ENCODE measurements around the gene TYRO3.

Gene TYRO3

DNA sequence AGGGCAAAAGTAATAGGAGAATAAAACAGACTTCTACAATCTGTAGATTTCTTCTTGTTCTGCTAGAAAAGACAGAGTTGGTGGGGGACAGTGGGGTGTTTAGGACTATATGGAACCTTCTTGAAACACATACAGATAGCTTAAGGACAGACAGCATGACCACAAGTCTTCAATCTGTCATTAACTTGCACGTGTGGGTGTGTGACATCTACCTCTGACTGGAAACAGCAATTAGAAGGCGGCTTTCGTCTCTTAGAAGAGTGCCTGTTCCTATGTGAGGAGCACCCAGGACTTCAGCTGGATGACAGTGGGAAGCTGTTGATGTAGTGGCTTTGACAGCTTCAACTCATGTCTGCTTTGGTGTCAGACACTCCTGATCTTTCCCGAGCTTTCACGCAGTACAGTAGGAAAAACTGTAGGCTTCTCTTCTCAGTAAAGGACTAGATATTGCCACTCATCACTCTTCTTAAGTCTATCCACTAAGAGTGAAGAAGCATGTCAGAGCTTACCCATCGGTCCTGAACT, 44.5 kb downstream of the TYRO3 start:
- Mint-ChIP-seq H3K4me1 (peaks cover 11% of the 10 kb centered on the region), H3K4me3 (peak overlapping the region in 1 of 2 donors; percentile 88), H3K27me3 (peaks cover 23% of the 10 kb centered on the region), H3K9me3 (no peaks in the 10 kb centered on the region), H3K27ac (no peak overlapping the region)
- DNase-seq = no peak
- no peak for ATAC-seq

DNA sequence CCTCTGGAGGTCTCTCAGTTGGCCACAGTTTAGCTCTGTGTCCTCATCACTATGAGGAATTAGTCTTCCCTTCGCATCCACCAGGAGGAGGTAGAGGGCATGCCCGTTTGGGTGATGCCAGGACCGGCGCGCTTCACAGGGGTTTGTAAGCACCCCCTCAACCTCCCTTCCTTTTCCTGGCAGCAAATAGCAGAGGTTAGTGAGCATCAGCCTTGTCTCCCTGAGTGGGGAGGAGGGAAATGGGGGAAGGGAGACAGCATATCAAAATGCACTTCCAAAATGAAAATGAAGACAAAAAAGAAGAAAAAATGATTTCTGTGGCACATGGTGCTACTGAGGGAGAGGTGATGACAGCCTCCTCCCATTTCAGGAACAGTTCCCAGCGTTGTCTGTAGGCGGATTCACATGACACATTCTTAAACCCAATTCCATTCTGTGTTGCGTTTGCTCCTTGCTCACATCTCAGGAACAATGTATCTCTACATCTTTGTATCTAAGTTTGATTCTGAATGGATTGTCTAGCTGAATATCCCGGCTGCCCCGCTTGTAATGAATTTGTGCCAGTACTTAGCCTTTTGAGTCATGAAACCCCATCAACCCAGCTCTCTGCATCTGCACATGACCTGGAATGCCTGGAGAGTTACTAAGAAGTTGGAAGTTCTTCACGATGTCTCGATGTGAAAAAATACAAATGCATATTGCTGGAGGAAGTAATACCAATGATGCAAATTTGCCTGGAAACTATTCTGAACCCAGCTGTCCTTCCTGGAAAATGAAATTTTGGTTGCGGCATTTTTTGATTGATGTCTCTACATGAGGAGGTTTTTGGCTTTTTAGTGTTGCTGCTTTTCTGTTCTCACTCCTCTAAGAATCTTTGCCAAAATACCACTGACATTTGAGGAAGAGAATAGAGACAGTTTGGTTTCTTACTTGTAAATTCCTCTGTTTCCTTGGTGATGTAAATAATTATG, 45.2 kb downstream of the TYRO3 start:
- Mint-ChIP-seq H3K9me3 (no peaks in the 10 kb centered on the region), H3K4me3 (peak overlapping the region; percentile 79 to 88), H3K27ac (peak overlapping the region in 1 of 2 donors; percentile 48), H3K27me3 (peaks cover 19% of the 10 kb centered on the region), H3K4me1 (peaks cover 11% of the 10 kb centered on the region)
- ATAC-seq (peak; percentile 92), DNase-seq (peak; percentile 53 to 55)

DNA sequence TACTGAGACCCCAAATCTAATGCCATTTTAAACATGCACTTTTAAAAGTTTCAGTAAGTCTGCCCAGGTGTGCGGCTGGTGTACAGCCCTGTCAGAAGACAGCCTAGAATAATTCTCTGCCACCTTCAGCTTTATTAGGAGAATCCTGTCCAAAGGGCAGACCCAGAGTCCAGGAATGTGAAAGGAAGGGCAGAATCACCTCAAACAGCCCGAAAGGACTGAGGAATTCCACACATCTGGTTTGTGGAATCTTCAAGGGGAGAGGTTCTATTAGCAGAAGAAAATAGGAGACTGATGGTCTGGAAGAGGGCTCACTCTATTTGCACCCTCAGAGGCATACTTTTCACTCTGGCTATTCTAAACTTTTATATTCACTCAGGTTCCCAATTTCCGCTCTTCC, 46.6 kb downstream of the TYRO3 start:
- Mint-ChIP-seq H3K4me3 (no peak overlapping the region), H3K27me3 (peaks cover 16% of the 10 kb centered on the region), H3K9me3 (no peaks in the 10 kb centered on the region), H3K27ac (no peak overlapping the region), H3K4me1 (peaks cover 11% of the 10 kb centered on the region)
- DNase-seq (no peak), ATAC-seq (no peak)

DNA sequence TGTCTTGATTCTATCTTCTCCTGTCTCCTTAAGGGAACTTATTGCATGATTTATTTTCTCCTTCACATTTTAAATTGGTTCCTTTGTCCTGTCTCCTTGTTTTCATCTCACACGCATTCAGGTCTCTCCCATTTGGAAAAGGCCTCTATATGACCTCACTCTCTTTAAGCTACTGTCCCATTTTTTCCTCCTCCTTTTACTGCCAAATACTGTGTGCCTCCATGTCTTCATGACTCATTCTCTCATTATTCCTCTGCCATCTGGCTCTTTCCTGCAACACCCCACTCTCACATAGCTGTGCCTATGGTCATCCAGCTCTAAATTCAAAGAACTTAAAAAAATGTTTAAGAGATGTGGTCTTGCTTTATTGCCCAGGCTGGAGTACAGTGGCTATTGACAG, 48.0 kb downstream of the TYRO3 start:
- ATAC-seq = no peak
- no peak for DNase-seq
- Mint-ChIP-seq H3K27ac (no peak overlapping the region), H3K9me3 (no peaks in the 10 kb centered on the region), H3K4me3 (no peak overlapping the region), H3K27me3 (peaks cover 16% of the 10 kb centered on the region), H3K4me1 (peaks cover 11% of the 10 kb centered on the region)

DNA sequence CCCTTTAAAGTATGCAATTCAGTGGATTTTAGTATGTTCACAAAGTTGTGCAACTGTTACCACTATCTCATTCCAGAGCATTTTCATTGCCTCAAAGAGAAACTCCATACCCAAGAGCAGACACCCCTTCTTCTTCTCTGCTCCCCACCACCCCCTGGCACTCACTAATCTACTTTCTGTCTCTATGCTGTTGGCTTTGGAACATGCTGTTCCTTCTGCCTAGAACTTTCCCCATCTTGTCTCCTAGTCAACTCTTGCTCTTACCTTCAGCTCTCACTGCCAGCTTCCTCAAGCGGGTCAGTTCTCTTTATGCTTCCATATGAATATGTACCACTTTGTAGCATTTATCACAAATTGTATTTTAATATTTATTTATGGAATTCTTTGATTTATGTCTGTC, 50.1 kb downstream of the TYRO3 start:
- no peak overlapping the region for H3K4me3 Mint-ChIP-seq
- peaks cover 10% of the 10 kb centered on the region for H3K27me3 Mint-ChIP-seq
- H3K9me3 Mint-ChIP-seq = no peaks in the 10 kb centered on the region
- H3K4me1 Mint-ChIP-seq = peaks cover 5% of the 10 kb centered on the region
- no peak for DNase-seq
- no peak overlapping the region for H3K27ac Mint-ChIP-seq
- no peak for ATAC-seq

DNA sequence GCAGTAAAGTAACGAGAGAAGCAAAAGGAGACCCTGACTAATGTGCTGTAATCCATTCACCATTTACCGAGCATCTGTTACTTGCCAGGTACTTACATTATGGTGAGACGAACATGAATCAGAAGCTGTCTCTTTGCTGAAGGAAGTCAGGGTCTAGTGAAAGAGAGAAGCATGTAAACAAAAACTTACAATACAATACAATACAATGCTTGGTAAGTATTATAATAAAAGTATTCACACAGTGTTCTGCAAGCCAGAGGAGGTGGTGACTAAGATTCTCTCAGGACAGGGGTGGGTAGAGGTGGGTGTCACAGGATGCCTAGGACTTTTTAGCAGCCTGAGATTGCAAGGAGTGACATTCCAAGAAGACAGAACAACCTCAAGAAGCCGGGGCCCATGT, 51.0 kb downstream of the TYRO3 start:
- ATAC-seq = no peak
- Mint-ChIP-seq H3K4me3 (no peak overlapping the region), H3K9me3 (no peaks in the 10 kb centered on the region), H3K27ac (no peak overlapping the region), H3K27me3 (peaks cover 7% of the 10 kb centered on the region), H3K4me1 (no peaks in the 10 kb centered on the region)
- no peak for DNase-seq

DNA sequence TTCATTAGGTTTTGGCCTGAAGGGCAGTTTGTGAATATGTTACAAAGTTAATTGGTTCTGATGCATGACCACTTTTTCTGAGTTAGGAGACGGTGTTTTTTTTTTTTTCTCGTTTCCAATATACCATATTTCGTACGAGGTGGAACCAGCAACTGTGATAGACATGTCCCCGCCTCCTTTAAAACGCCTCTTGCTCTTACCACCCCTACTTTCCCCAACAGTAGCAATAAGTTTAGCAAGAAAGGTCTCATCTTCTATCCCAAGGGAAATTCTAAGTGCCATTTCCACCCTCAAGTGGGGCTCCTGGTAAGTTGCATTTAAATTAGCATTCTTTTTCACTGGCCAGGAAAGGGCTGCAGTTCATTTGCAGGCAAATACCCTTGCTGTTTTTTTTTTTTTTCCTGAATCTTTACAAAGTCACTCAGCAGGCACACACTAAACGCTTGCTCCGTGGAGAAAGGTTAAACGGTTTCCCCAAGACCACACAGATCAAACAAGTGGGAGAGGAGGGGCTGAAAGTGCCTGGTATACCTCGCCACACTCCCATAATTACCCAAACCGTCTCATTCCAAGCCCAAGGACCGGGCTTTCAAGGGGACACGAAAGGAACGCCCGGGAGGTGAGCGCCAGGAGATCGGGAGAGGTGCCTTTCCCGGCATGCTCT, 61.7 kb downstream of the TYRO3 start:
- peak overlapping the region; percentile 80 to 96 for H3K27ac Mint-ChIP-seq
- peaks cover 0 to 7% of the 10 kb centered on the region in 2 donors for H3K9me3 Mint-ChIP-seq
- H3K4me1 Mint-ChIP-seq = peaks cover 19% of the 10 kb centered on the region
- DNase-seq (no peak), ATAC-seq (peak; percentile 22)
- no peaks in the 10 kb centered on the region for H3K27me3 Mint-ChIP-seq
- H3K4me3 Mint-ChIP-seq = peak overlapping the region; percentile 93 to 97

DNA sequence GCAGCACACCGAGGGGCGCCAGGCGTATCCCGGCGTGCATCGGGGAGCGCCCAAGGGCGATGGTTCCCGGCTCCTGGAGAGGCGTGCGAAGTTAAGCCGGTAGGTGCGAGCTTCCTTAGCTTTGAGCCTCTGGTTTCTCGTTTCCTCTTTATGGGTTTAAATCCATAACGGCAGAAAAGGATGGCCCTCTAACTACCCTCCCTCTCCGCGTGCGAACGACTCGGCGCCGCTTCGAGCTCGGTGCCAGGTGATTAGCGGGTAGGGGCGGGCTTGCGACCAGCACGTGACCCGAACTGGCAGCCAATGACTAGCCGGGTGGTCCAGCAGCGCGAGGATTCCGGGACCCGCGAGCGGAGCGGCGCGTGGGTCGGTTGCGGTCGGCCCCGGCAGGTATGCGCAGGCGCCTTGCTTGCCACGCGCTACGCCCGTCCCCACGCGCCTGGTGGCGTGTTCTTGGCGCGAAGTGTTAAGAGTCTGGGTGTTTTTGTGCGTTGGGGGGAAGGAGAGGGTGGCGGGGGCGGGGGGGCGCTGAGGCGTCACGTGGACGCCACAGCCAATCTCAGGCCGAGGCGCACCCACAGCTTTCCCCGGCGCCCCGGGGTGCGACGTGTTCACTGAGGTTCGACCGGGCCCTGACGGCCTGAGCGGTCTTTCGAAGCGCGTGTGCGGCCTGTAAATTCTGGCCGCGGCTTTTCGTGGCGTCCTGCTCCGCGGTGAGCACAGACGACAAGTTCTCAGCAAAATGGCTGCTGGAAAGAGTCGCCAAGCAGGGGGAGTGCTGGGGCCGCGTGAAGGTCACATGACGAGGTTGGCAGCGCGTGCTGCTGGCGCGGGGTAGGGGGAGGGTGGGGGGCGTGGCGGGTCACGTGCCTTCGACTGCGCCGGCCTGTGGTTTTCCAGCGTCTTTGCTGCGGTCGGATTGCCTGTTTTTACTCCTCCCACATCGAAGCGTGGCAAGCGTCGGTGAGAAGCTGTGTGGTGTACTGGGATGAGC, 62.5 kb downstream of the TYRO3 start:
- Mint-ChIP-seq H3K27me3 (no peaks in the 10 kb centered on the region), H3K27ac (peak overlapping the region; percentile 96 to 98), H3K9me3 (peaks cover 0 to 7% of the 10 kb centered on the region in 2 donors)

DNA sequence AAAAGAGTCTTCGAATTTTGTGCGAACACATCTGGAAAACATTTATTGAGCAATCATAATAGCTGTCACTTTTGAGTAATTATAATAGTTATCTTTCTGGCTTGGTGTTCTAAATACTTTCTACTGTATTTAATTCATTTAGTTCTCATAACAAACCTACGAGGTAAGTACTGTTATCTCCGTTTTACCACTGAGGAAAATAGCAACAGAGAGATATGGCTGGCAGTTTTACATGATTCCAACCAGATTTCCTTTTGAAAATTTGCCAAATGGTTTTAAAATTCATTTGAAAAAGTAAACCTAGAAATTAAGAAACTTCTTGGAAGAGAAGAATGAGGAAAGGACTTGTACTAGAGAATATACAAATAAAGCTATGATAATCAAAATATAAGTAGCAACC, 63.9 kb downstream of the TYRO3 start:
- no peak for ATAC-seq
- no peaks in the 10 kb centered on the region for H3K27me3 Mint-ChIP-seq
- H3K4me3 Mint-ChIP-seq = no peak overlapping the region
- no peak for DNase-seq
- peaks cover 19% of the 10 kb centered on the region for H3K4me1 Mint-ChIP-seq
- H3K9me3 Mint-ChIP-seq = peaks cover 0 to 7% of the 10 kb centered on the region in 2 donors
- H3K27ac Mint-ChIP-seq = no peak overlapping the region

More for the DNA sequence above, 62.5 kb downstream of the TYRO3 start:
- ATAC-seq (peak; percentile 96), DNase-seq (peak; percentile 84 to 90)
- peaks cover 19% of the 10 kb centered on the region for H3K4me1 Mint-ChIP-seq
- H3K4me3 Mint-ChIP-seq = peak overlapping the region; percentile 93 to 97

DNA sequence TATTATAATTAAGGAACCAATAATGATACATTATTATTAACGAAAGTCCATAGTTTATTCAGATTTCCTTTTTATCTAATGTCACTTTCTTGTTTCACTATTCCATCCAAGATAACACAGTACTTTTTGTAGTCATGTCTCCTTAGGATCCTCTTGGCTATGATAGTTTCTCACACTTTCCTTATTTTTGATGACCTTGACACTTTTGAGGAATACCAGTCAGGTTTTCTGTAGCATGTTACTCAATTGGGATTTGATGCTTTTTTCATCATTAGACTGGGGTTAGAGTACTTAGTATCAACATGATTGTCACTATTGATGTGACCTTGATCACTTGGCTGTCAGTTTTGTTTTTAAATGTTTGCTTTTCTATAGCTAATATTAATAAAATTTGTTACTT, 68.2 kb downstream of the TYRO3 start:
- H3K4me1 Mint-ChIP-seq = peaks cover 5% of the 10 kb centered on the region
- no peaks in the 10 kb centered on the region for H3K27me3 Mint-ChIP-seq
- DNase-seq (no peak), ATAC-seq (no peak)
- H3K27ac Mint-ChIP-seq = no peak overlapping the region
- H3K4me3 Mint-ChIP-seq = no peak overlapping the region
- H3K9me3 Mint-ChIP-seq = no peaks in the 10 kb centered on the region

DNA sequence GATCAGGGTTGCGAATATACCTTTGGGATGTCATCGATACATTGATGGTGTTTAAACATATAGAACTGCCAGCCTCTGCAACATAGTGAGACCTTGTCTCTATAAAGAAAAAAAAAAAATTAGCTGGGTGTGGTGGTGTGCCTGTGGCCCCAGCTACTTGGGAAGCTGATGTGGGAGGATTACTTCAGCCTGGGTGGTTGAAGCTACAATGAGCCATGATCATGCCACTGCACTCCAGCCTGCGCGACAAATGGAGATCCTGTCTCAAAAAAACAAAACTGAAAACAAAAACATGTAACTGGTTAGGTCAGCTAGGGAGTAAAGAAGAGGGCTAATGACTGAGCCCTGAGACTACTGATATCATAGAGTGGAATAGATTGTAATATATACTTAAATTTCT, 70.5 kb downstream of the TYRO3 start:
- Mint-ChIP-seq H3K27ac (no peak overlapping the region), H3K4me3 (no peak overlapping the region), H3K27me3 (no peaks in the 10 kb centered on the region), H3K9me3 (no peaks in the 10 kb centered on the region), H3K4me1 (peaks cover 11% of the 10 kb centered on the region)
- ATAC-seq = no peak
- DNase-seq = no peak

DNA sequence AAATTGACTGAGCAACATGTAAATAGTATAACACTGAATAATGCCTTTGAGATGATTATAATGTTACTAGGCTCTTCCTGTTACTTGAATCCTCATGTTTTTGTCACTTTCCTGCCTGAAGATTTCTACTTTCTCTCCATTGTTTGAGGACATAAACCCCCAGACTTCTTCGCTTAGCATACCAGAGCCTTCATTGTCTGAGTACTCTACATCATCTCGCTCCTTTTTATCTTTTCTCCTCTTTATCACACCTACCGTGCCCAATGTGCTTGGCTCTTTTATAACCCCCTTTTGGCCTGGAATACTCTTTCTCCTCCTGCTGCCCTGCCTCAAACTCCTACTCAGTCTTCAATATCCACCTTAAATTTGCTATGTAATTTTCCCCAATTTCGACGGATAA, 70.9 kb downstream of the TYRO3 start:
- Mint-ChIP-seq H3K27me3 (no peaks in the 10 kb centered on the region), H3K4me1 (peaks cover 11% of the 10 kb centered on the region), H3K27ac (no peak overlapping the region), H3K9me3 (no peaks in the 10 kb centered on the region), H3K4me3 (no peak overlapping the region)
- DNase-seq = no peak
- no peak for ATAC-seq

DNA sequence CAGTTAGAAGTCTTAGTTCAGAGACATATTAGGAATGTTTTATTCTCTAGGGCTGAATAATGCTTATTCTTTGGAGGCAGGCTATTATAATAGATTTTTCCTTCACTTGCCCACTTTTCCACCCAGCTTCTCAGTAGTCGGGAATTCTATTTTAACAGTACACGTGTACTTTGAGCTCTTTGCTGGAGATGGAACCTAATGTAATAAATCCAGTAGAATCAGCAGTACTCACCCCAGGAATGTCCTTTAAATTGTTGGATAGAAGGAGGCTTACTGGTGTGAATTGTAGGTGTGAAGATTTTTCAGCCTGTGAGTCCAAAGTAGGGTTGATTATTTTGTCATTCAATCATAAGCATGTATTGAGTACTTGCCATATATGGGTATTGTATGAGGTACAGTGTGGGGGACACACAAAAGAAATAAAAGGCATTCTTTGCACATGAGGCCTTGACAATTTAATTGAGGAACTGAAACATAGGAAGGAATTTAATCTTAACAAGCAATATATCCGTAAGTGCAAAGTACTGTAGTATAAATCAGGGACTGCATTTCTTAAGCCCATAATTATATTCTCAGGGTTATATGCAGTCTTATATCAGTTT, 71.7 kb downstream of the TYRO3 start:
- Mint-ChIP-seq H3K27ac (no peak overlapping the region), H3K4me1 (peaks cover 11% of the 10 kb centered on the region), H3K27me3 (no peaks in the 10 kb centered on the region), H3K9me3 (no peaks in the 10 kb centered on the region), H3K4me3 (no peak overlapping the region)
- ATAC-seq = no peak
- DNase-seq = no peak

DNA sequence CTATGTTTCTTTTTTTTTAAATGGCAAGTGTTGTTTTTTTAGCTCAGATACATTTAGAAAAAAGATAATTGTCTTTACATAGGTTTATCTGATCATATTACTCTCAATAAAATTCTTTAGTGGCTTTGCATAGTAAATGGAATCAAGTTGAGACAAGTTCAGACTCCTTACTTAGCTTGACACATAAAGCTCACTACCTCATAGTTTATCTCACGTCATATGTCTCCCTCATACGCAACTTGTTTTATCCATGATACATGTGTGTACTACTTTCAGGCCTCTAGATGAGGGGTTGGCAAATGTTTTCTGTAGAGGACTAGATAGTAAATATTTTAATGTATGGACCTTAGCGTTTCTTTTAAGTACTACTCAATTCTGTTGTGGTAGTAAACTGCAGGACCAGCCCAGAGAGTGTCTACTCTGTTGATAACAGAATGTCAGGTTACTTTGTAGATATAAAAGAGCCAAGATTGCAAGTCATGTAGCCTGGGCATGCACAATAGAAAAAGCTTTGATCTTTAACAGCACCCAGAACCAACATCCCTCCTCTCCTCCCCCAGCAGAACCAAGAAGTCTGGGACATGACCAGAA, 73.0 kb downstream of the TYRO3 start:
- Mint-ChIP-seq H3K4me3 (no peak overlapping the region), H3K9me3 (no peaks in the 10 kb centered on the region), H3K4me1 (peaks cover 15% of the 10 kb centered on the region), H3K27me3 (no peaks in the 10 kb centered on the region), H3K27ac (no peak overlapping the region)
- ATAC-seq (no peak), DNase-seq (no peak)
